MM.1S (cell line): ENCODE results near the gene GDAP1L1.
"Not testable (repeated sequence)": the region's sequence is repeated elsewhere in the genome, so short reads cannot be mapped to it uniquely, and the experiment has no call there.

ENCODE experiments used
- CTCF ChIP-seq: fragments of 300-600 bp; sonication (generic); IDR thresholded peaks from 2 replicates; pipeline ENCODE4 v1.5.1; 2016; ENCODE audit warnings: antibody characterized with exemption, low read length, mixed read lengths
- EZH2 ChIP-seq: fragments of 300-600 bp; sonication (generic); optimal IDR thresholded peaks from 2 replicates; pipeline ENCODE3; 2017; ENCODE audit warnings: low read depth, mild to moderate bottlenecking, antibody characterized with exemption, low read length, mixed read lengths

- not testable (repeated sequence) for TF ChIP-seq CTCF, EZH2
These were observed 52.0 kb downstream of the GDAP1L1 start for GRCh38 chr20:44299011-44299535.
